Neural cell (in vitro differentiated cells): Measurements from ENCODE around the gene PGM1. TPM values are rescaled to one million over a fixed set of nuclear protein-coding genes. Genes with fewer than 3 reads are reported as not detected.

Source experiments
- H2AFZ ChIP-seq: fragments of 200-600, 300-800 bp; sonication (generic), shearing (Covaris generic); 2 replicates; pipeline ENCODE4 v1.6.0; 2014; ENCODE audit warnings: low read depth, mild to moderate bottlenecking, antibody characterized with exemption, low read length, moderate library complexity
- H3F3A ChIP-seq: fragments of 200-600 bp; shearing (Covaris generic); 2 replicates; pipeline ENCODE4 v1.6.1; 2016; ENCODE audit warnings: mild to moderate bottlenecking, moderate library complexity, mixed read lengths, antibody characterized with exemption, low read length; ENCODE audit not compliant: insufficient read depth, poor library complexity, severe bottlenecking
- H3K27ac ChIP-seq: fragments of 200-600, 300-800 bp; sonication (generic), shearing (Covaris generic); 2 replicates; pipeline ENCODE4 v1.5.1; 2014; ENCODE audit warnings: mild to moderate bottlenecking, low read length, moderate library complexity
- H3K27me3 ChIP-seq: fragments of 300-800, 200-600 bp; sonication (generic), shearing (Covaris generic); 2 replicates; pipeline ENCODE4 v1.6.0; 2014; ENCODE audit warnings: mild to moderate bottlenecking, low read depth, low read length, moderate library complexity; ENCODE audit not compliant: insufficient read depth
- H3K36me3 ChIP-seq: fragments of 300-800, 200-600 bp; sonication (generic), shearing (Covaris generic); 2 replicates; pipeline ENCODE4 v1.5.1; 2014; ENCODE audit warnings: mild to moderate bottlenecking, antibody characterized with exemption, low read length, moderate library complexity; ENCODE audit not compliant: insufficient read depth
- H3K4me2 ChIP-seq: fragments of 300-800, 200-600 bp; sonication (generic), shearing (Covaris generic); 2 replicates; pipeline ENCODE4 v1.6.0; 2014; ENCODE audit warnings: mild to moderate bottlenecking, low read length
- H3K4me3 ChIP-seq: fragments of 300-800, 200-600 bp; sonication (generic), shearing (Covaris generic); 2 replicates; pipeline ENCODE4 v1.5.1; 2014; ENCODE audit warnings: mild to moderate bottlenecking, low read length, moderate library complexity
- H3K79me2 ChIP-seq: fragments of 200-600 bp; shearing (Covaris generic); replicated peaks from 2 replicates; pipeline ENCODE4 v1.6.0; 2014; ENCODE audit warnings: mild to moderate bottlenecking, low read length, moderate library complexity; ENCODE audit not compliant: insufficient read depth
- H3K9ac ChIP-seq: fragments of 300-800, 200-600 bp; sonication (generic), shearing (Covaris generic); 2 replicates; pipeline ENCODE4 v1.6.1; 2016; ENCODE audit warnings: mild to moderate bottlenecking, low read length, mixed read lengths
- H3K9me2 ChIP-seq: fragments of 200-600 bp; shearing (Covaris generic); 2 replicates; pipeline ENCODE4 v1.6.1; 2016; ENCODE audit warnings: mild to moderate bottlenecking, low read length, mixed read lengths; ENCODE audit not compliant: insufficient read depth
- H3K9me3 ChIP-seq: fragments of 200-600, 300-800 bp; sonication (generic), shearing (Covaris generic); 2 replicates; pipeline ENCODE4 v1.6.1; 2016; ENCODE audit warnings: mild to moderate bottlenecking, mixed run types, low read length, moderate library complexity, mixed read lengths
- H4K20me1 ChIP-seq: fragments of 200-600 bp; shearing (Covaris generic); 2 replicates; pipeline ENCODE4 v1.6.1; 2016; ENCODE audit warnings: mild to moderate bottlenecking, mixed run types; ENCODE audit not compliant: insufficient read depth
- CTCF ChIP-seq: fragments of 450-650 bp; IDR thresholded peaks from 2 replicates; pipeline ENCODE4 v1.5.1; 2014; ENCODE audit warnings: antibody characterized with exemption, mild to moderate bottlenecking, moderate library complexity; ENCODE audit not compliant: poor library complexity, severe bottlenecking
- EP300 ChIP-seq: fragments of 450-650 bp; conservative IDR thresholded peaks from 2 replicates; pipeline ENCODE4 v1.6.1; 2014; ENCODE audit warnings: antibody characterized with exemption, mild to moderate bottlenecking, moderate library complexity; ENCODE audit not compliant: poor library complexity, severe bottlenecking
- EZH2 ChIP-seq: fragments of 200-600, 300-800 bp; shearing (Covaris generic), sonication (generic); IDR thresholded peaks from 2 replicates; pipeline ENCODE4 v1.6.1; 2014; ENCODE audit warnings: antibody characterized with exemption, low read length, borderline replicate concordance, mild to moderate bottlenecking; ENCODE audit not compliant: insufficient read depth, poor library complexity, severe bottlenecking
- MXI1 ChIP-seq: fragments of 450-650 bp; conservative IDR thresholded peaks from 2 replicates; pipeline ENCODE4 v1.6.1; 2014; ENCODE audit warnings: antibody characterized with exemption, mild to moderate bottlenecking; ENCODE audit not compliant: poor library complexity, severe bottlenecking
- POLR2AphosphoS5 ChIP-seq: IDR thresholded peaks from 2 replicates; pipeline ENCODE4 v1.6.1; 2012
- RAD21 ChIP-seq: fragments of 450-650 bp; conservative IDR thresholded peaks from 2 replicates; pipeline ENCODE4 v1.6.1; 2014; ENCODE audit warnings: antibody characterized with exemption, mild to moderate bottlenecking, moderate library complexity
- REST ChIP-seq: IDR thresholded peaks from 2 replicates; pipeline ENCODE4 v1.6.1; 2012; ENCODE audit warnings: borderline replicate concordance
- SMC3 ChIP-seq: fragments of 450-650 bp; conservative IDR thresholded peaks from 2 replicates; pipeline ENCODE4 v1.6.1; 2014; ENCODE audit warnings: antibody characterized with exemption, mild to moderate bottlenecking, moderate library complexity; ENCODE audit not compliant: poor library complexity
- TAF1 ChIP-seq: IDR thresholded peaks from 2 replicates; pipeline ENCODE4 v1.6.1; 2012; ENCODE audit warnings: low read depth
- polyA plus RNA-seq: library from polyadenylated mRNA; depleted of rRNA; stranded (reverse); fragments of >200 nt; gene quantifications from 2 replicates; pipeline ENCODE4 v1.2.3, GENCODE V29; 2014

Gene PGM1
- polyA plus RNA-seq, 1 donor from 2014 or later: 2.9 TPM

GRCh38 chr1:63547621-63548294 is 45.5 kb upstream of the PGM1 start:
- no peak overlapping the region for H3K9ac ChIP-seq

GRCh38 chr1:63548303-63548702 is 44.9 kb upstream of the PGM1 start:
- H3K79me2 ChIP-seq: no peaks in the 10 kb centered on the region
- no peaks in the 10 kb centered on the region for H3K9me2 ChIP-seq
- no peaks in the 10 kb centered on the region for H3F3A ChIP-seq
- no peak overlapping the region for H3K9ac ChIP-seq
- no peaks in the 10 kb centered on the region for H4K20me1 ChIP-seq
- no peaks in the 10 kb centered on the region for H3K27me3 ChIP-seq
- no peaks in the 10 kb centered on the region for H3K9me3 ChIP-seq
- H3K36me3 ChIP-seq: peaks cover 13% of the 10 kb centered on the region
- H3K4me2 ChIP-seq: no peak overlapping the region
- no peak overlapping the region for H2AFZ ChIP-seq
- H3K27ac ChIP-seq: no peak overlapping the region
- H3K4me3 ChIP-seq: no peak overlapping the region
- TF ChIP-seq SMC3 (no peak), EZH2 (no peak), RAD21 (no peak), TAF1 (no peak), REST (no peak), EP300 (no peak)

More at GRCh38 chr1:63547621-63548294, 45.5 kb upstream of the PGM1 start:
- H3K27ac ChIP-seq: no peak overlapping the region
- no peaks in the 10 kb centered on the region for H3K27me3 ChIP-seq
- H3K79me2 ChIP-seq: no peaks in the 10 kb centered on the region
- no peak overlapping the region for H2AFZ ChIP-seq
- H3F3A ChIP-seq: no peaks in the 10 kb centered on the region
- TF ChIP-seq EZH2: no peak
- no peak for TF ChIP-seq REST
- no peak for TF ChIP-seq MXI1
- TF ChIP-seq EP300: no peak
- no peak for TF ChIP-seq TAF1
- TF ChIP-seq RAD21: no peak
- TF ChIP-seq CTCF: no peak
- TF ChIP-seq SMC3: no peak
- TF ChIP-seq POLR2AphosphoS5: no peak
- no peak overlapping the region for H3K4me2 ChIP-seq
- no peaks in the 10 kb centered on the region for H3K9me2 ChIP-seq
- H3K36me3 ChIP-seq: peaks cover 16% of the 10 kb centered on the region
- H4K20me1 ChIP-seq: no peaks in the 10 kb centered on the region
- no peaks in the 10 kb centered on the region for H3K9me3 ChIP-seq
- no peak overlapping the region for H3K4me3 ChIP-seq
